ENCODE measurements around the gene SIGLEC11.

Gene SIGLEC11

DNA sequence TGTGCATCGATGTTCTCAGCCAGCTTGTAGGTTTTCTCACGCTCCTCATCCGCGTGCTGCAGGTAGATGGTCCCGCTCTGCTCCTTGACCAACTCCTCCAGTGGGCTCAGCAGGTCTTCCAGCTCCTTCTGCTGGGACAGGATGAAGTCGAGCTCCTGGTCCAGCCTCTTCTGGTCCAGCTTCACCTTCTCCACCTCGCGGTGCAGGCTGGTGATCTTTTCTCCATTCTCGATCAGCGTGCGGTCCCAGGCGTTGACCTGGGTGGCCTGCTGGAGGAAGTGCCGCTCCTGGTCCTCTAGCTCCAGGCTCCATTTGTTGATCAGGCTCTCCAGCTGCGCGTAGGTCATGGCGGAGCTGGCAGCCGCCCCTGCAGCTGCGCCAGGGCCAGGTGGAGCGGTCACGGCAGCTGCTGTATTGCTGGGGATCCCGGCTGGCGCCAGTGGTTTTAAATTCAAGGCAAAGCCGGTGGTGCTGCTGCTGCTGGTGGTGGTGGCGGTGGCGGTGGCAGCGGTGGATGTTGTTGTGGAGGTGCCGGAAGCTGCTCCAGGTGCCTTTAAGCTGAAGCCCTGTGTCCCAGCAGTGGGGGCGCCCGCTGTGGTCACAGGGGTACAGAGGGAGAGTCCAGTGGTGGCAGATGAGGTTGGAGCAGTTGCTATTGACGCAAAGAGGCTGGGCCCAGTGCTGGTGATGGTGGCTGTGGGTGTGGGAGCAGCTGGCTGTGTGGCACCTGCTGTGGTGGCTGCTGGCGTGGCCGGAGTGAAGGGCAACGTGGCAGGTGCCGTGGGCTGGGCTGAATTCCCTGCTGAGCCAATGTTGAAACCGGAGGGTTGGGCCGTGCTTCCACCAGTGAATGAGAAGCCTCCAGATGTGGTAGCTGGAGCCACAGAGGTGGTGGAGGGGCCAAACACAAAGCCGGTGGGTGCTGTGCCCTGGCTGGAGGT is 52.2 kb downstream of the SIGLEC11 start:
- Histone ChIP-seq H3K27me3 (replicated peaks; ENCODE audit: control insufficient read depth, insufficient read depth, low read length, poor library complexity, severe bottlenecking) (no peaks in the 10 kb centered on the region), H3K9me3 (ENCODE audit: control insufficient read depth, low read length) (no peaks in the 10 kb centered on the region), H3K4me1 (ENCODE audit: control insufficient read depth, insufficient read depth, low read length, poor library complexity, severe bottlenecking) (peaks cover 11% of the 10 kb centered on the region), H3K4me3 (ENCODE audit: insufficient read depth, low read depth, low read length, poor library complexity, severe bottlenecking) (no peak overlapping the region), H3K36me3 (ENCODE audit: control insufficient read depth, insufficient read depth, low read length) (peaks cover 41% of the 10 kb centered on the region), H3K27ac (ENCODE audit: insufficient read depth, low read length, poor library complexity, severe bottlenecking) (no peak overlapping the region)
- DNase-seq: no peak

GRCh38 chr19:49907745-49908446 is 53.1 kb downstream of the SIGLEC11 start:
- Histone ChIP-seq H3K4me1 (ENCODE audit: control insufficient read depth, insufficient read depth, low read length, poor library complexity, severe bottlenecking) (peaks cover 11% of the 10 kb centered on the region), H3K9me3 (ENCODE audit: control insufficient read depth, low read length) (no peaks in the 10 kb centered on the region), H3K27ac (ENCODE audit: insufficient read depth, low read length, poor library complexity, severe bottlenecking) (no peak overlapping the region), H3K4me3 (ENCODE audit: insufficient read depth, low read depth, low read length, poor library complexity, severe bottlenecking) (no peak overlapping the region), H3K36me3 (ENCODE audit: control insufficient read depth, insufficient read depth, low read length) (peaks cover 32% of the 10 kb centered on the region), H3K27me3 (replicated peaks; ENCODE audit: control insufficient read depth, insufficient read depth, low read length, poor library complexity, severe bottlenecking) (no peaks in the 10 kb centered on the region)
- no peak for DNase-seq

- H3K36me3 ChIP-seq (ENCODE audit: control insufficient read depth, insufficient read depth, low read length): peaks cover 30% of the 10 kb centered on the region
- H3K27ac ChIP-seq (ENCODE audit: insufficient read depth, low read length, poor library complexity, severe bottlenecking): no peak overlapping the region
- no peak overlapping the region for H3K4me3 ChIP-seq (ENCODE audit: insufficient read depth, low read depth, low read length, poor library complexity, severe bottlenecking)
- peaks cover 11% of the 10 kb centered on the region for H3K4me1 ChIP-seq (ENCODE audit: control insufficient read depth, insufficient read depth, low read length, poor library complexity, severe bottlenecking)
- H3K9me3 ChIP-seq (ENCODE audit: control insufficient read depth, low read length): no peaks in the 10 kb centered on the region
- no peak for DNase-seq
- H3K27me3 ChIP-seq (replicated peaks; ENCODE audit: control insufficient read depth, insufficient read depth, low read length, poor library complexity, severe bottlenecking): no peaks in the 10 kb centered on the region
These were observed 54.0 kb downstream of the SIGLEC11 start for GRCh38 chr19:49906879-49907564.

GRCh38 chr19:49904136-49904535 is 56.8 kb downstream of the SIGLEC11 start:
- peaks cover 21% of the 10 kb centered on the region for H3K36me3 ChIP-seq (ENCODE audit: control insufficient read depth, insufficient read depth, low read length)

More at GRCh38 chr19:49904136-49904535, 56.8 kb downstream of the SIGLEC11 start:
- no peaks in the 10 kb centered on the region for H3K9me3 ChIP-seq (ENCODE audit: control insufficient read depth, low read length)
- no peak for DNase-seq
- no peak overlapping the region for H3K4me3 ChIP-seq (ENCODE audit: insufficient read depth, low read depth, low read length, poor library complexity, severe bottlenecking)
- no peak overlapping the region for H3K27ac ChIP-seq (ENCODE audit: insufficient read depth, low read length, poor library complexity, severe bottlenecking)
- no peaks in the 10 kb centered on the region for H3K27me3 ChIP-seq (replicated peaks; ENCODE audit: control insufficient read depth, insufficient read depth, low read length, poor library complexity, severe bottlenecking)
- H3K4me1 ChIP-seq (ENCODE audit: control insufficient read depth, insufficient read depth, low read length, poor library complexity, severe bottlenecking): no peaks in the 10 kb centered on the region
